Kidney (tissue), 14 donors: ENCODE measurements around the gene C10orf62. TPM values are rescaled to one million over a fixed set of nuclear protein-coding genes. Genes with fewer than 3 reads are reported as not detected.

Source experiments
- DNase-seq, 5 donors: peaks; one replicate each; pipeline ENCODE4 v3.0.0-alpha.2; 2013 to 2020
- FAIRE-seq: peaks from 2 replicates; lab custom pipeline; 2012; peaks lifted over from hg19 to GRCh38; lab: Jason Lieb, UNC
- H3K27ac ChIP-seq, 2 donors: one replicate each; pipeline ENCODE4 v1.7.0; 2013; ENCODE audit warnings: low read depth in 2 of 2, low read length in 2 of 2, inconsistent platforms in 1 of 2
- H3K27me3 ChIP-seq: one replicate; pipeline ENCODE4 v1.7.1; 2013; ENCODE audit warnings: low read length, inconsistent platforms; ENCODE audit not compliant: control insufficient read depth, insufficient read depth
- H3K36me3 ChIP-seq, 3 donors: one replicate each; pipeline versions ENCODE4 v1.7.0 to v1.7.1; 2013; ENCODE audit warnings: low read length in 3 of 3, control low read depth in 1 of 3, inconsistent platforms in 1 of 3; ENCODE audit not compliant: insufficient read depth in 3 of 3, control insufficient read depth in 2 of 3
- H3K4me1 ChIP-seq, 3 donors: one replicate each; pipeline versions ENCODE4 v1.7.0 to v1.7.1; 2013; ENCODE audit warnings: low read length in 3 of 3, inconsistent platforms in 1 of 3, low read depth in 1 of 3; ENCODE audit not compliant: control insufficient read depth in 2 of 3, insufficient read depth in 2 of 3
- H3K4me3 ChIP-seq, 3 donors: one replicate each; pipeline versions ENCODE4 v1.7.0 to v1.8.1; 2013; ENCODE audit warnings: low read length in 3 of 3, control low read depth in 1 of 3, inconsistent platforms in 1 of 3
- H3K9ac ChIP-seq, 3 donors: one replicate each; pipeline versions ENCODE4 v1.7.0 to v1.7.1; 2013; ENCODE audit warnings: low read length in 3 of 3, control low read depth in 1 of 3, inconsistent platforms in 1 of 3
- H3K9me3 ChIP-seq, 3 donors: one replicate each; pipeline versions ENCODE4 v1.7.0 to v1.7.1; 2013; ENCODE audit warnings: low read length in 3 of 3, control low read depth in 1 of 3, inconsistent platforms in 1 of 3; ENCODE audit not compliant: control insufficient read depth in 2 of 3, insufficient read depth in 1 of 3
- intact Hi-C: fragments of 100-400 bp; cut with DNase I; formaldehyde crosslinking; loops from one replicate; pipeline ENCODE4 v1.11.1; 2022
- polyA plus RNA-seq: library from polyadenylated mRNA; stranded (reverse); fragments of 350-450 nt; fragmentation: Illumina TruSeq; extraction: RNeasy Lipid Tissue Mini Kit (QIAGEN cat#74804); gene quantifications from one replicate; pipeline ENCODE4 v1.2.3, GENCODE V29; 2014; ENCODE audit warnings: low read depth, low replicate concordance; ENCODE audit not compliant: insufficient read depth
- total RNA-seq: library from RNA; stranded (reverse); fragmentation: NEBNext Ultra II Directional; extraction: Animal tissue kit (Norgen Biotek cat#: 25700); gene quantifications from one replicate; pipeline ENCODE4 v1.2.1, GENCODE V29; 2021
- TF ChIP-seq, protein P1 (sequence below): IDR thresholded peaks from 3 replicates; pipeline ENCODE4 v1.5.1; 2012; ENCODE audit warnings: mild to moderate bottlenecking, moderate library complexity, borderline replicate concordance; ENCODE audit not compliant: insufficient read depth; ENCODE audit errors: extremely low read depth
- donor health status: control.
- donor health status: control.
- donor health status: control.
- donor health status: control.
- donor health status: control.
- donor health status: DM: yes; HTN: yes; CAD: no.
- donor health status: Normal renal cell carcinoma (clear cell type).

Gene C10orf62
- total and polyA plus RNA-seq, 2 donors from 2014 or later = 0.77 to 1.6 TPM

GRCh38 chr10:97640174-97640867, 50.8 kb downstream of the C10orf62 start, which contains the start of gene PI4K2A:
Gene PI4K2A (plus strand): TSS chr10:97640671. CDS start chr10:97640743, 72 bp downstream.
- H3K9ac ChIP-seq = peak within 1 kb of the TSS; percentile 61 to 90 (median 86)
- peaks cover 0 to 6% (median 2%) of the 10 kb centered on the region in 3 donors for H3K4me1 ChIP-seq
- TF ChIP-seq, protein P1, sequence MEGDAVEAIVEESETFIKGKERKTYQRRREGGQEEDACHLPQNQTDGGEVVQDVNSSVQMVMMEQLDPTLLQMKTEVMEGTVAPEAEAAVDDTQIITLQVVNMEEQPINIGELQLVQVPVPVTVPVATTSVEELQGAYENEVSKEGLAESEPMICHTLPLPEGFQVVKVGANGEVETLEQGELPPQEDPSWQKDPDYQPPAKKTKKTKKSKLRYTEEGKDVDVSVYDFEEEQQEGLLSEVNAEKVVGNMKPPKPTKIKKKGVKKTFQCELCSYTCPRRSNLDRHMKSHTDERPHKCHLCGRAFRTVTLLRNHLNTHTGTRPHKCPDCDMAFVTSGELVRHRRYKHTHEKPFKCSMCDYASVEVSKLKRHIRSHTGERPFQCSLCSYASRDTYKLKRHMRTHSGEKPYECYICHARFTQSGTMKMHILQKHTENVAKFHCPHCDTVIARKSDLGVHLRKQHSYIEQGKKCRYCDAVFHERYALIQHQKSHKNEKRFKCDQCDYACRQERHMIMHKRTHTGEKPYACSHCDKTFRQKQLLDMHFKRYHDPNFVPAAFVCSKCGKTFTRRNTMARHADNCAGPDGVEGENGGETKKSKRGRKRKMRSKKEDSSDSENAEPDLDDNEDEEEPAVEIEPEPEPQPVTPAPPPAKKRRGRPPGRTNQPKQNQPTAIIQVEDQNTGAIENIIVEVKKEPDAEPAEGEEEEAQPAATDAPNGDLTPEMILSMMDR = no peak
- H3K4me3 ChIP-seq = peak within 1 kb of the TSS; percentile 71 to 83 (median 81)
- no peaks in the 10 kb centered on the region for H3K9me3 ChIP-seq
- no peaks in the 10 kb centered on the region for H3K27me3 ChIP-seq
- peak within 1 kb of the TSS; percentile 55 to 74 for H3K27ac ChIP-seq
- peaks cover 0 to 7% (median 5%) of the 10 kb centered on the region in 3 donors for H3K36me3 ChIP-seq
- intact Hi-C loops = no loop called here
- FAIRE-seq = peak; percentile 95
- peak; percentile 99 to 100 (median 99) for DNase-seq

Other genes with a start within 250 kb of the C10orf62 start
- 30.0 TPM for gene RRP12, start 188.4 kb upstream of the C10orf62 start, total RNA-seq
- 9.7 TPM for gene RRP12, start 188.4 kb upstream of the C10orf62 start, polyA plus RNA-seq
- 161 TPM for gene PGAM1, start 163.5 kb upstream of the C10orf62 start, total RNA-seq
- 328 TPM for gene PGAM1, start 163.5 kb upstream of the C10orf62 start, polyA plus RNA-seq
- 28.8 TPM for gene EXOSC1, start 143.7 kb upstream of the C10orf62 start, total RNA-seq
- gene EXOSC1, start 143.7 kb upstream of the C10orf62 start, polyA plus RNA-seq = 40.9 TPM
- 35.9 TPM for gene ZDHHC16, start 143.5 kb upstream of the C10orf62 start, total RNA-seq
- gene ZDHHC16, start 143.5 kb upstream of the C10orf62 start, polyA plus RNA-seq = 48.9 TPM
- gene MMS19, start 91.3 kb upstream of the C10orf62 start, total RNA-seq = 56.1 TPM
- 49.7 TPM for gene MMS19, start 91.3 kb upstream of the C10orf62 start, polyA plus RNA-seq
- gene UBTD1, start 90.8 kb upstream of the C10orf62 start, total RNA-seq = 17.4 TPM
- 26.1 TPM for gene UBTD1, start 90.8 kb upstream of the C10orf62 start, polyA plus RNA-seq
- 3.6 TPM for gene ANKRD2, start 16.9 kb upstream of the C10orf62 start, total RNA-seq
- 10.0 TPM for gene ANKRD2, start 16.9 kb upstream of the C10orf62 start, polyA plus RNA-seq
- 28.8 TPM for gene HOGA1, start 5.3 kb upstream of the C10orf62 start, total RNA-seq
- 100 TPM for gene HOGA1, start 5.3 kb upstream of the C10orf62 start, polyA plus RNA-seq
- 9.1 TPM for gene MORN4, start 43.8 kb downstream of the C10orf62 start, total RNA-seq
- gene MORN4, start 43.8 kb downstream of the C10orf62 start, polyA plus RNA-seq = 21.2 TPM
- gene PI4K2A, start 51.0 kb downstream of the C10orf62 start, total RNA-seq = 14.2 TPM
- gene PI4K2A, start 51.0 kb downstream of the C10orf62 start, polyA plus RNA-seq = 17.3 TPM
- gene AVPI1, start 97.5 kb downstream of the C10orf62 start, total RNA-seq = 10.7 TPM
- 15.5 TPM for gene AVPI1, start 97.5 kb downstream of the C10orf62 start, polyA plus RNA-seq
- gene MARVELD1, start 124.0 kb downstream of the C10orf62 start, total RNA-seq = 43.2 TPM
- gene MARVELD1, start 124.0 kb downstream of the C10orf62 start, polyA plus RNA-seq = 8.3 TPM
- 34.4 TPM for gene ZFYVE27, start 147.4 kb downstream of the C10orf62 start, total RNA-seq
- gene ZFYVE27, start 147.4 kb downstream of the C10orf62 start, polyA plus RNA-seq = 23.3 TPM
- gene SFRP5, start 182.3 kb downstream of the C10orf62 start, total RNA-seq = 0.31 TPM
- gene SFRP5, start 182.3 kb downstream of the C10orf62 start, polyA plus RNA-seq = 0.22 TPM